Measurements from ENCODE around the gene SPECC1. TPM values are rescaled to one million over a fixed set of nuclear protein-coding genes. Genes with fewer than 3 reads are reported as not detected.

The SPECC1 gene
- total RNA-seq, 1 experiment from 2014 or later, result 55.3 TPM

- Mint-ChIP-seq H3K4me3 (ENCODE audit: unreplicated experiment) (peak within 1 kb of the TSS; percentile 82), H3K27me3 (ENCODE audit: insufficient read depth, unreplicated experiment) (no peaks in the 10 kb centered on the region), H3K36me3 (ENCODE audit: insufficient read depth, unreplicated experiment) (peaks cover 10% of the 10 kb centered on the region), H3K4me1 (ENCODE audit: insufficient read depth, unreplicated experiment) (peaks cover 9% of the 10 kb centered on the region), H3K9me3 (ENCODE audit: unreplicated experiment) (no peaks in the 10 kb centered on the region), H3K27ac (ENCODE audit: low read depth, unreplicated experiment) (peak within 1 kb of the TSS; percentile 81)
- BruUV-seq (replicated peaks), result no TSS peak
- intact Hi-C loops (cut with micrococcal nuclease), result loop anchor here (5.0 kb wide), 1 partner anchor 110 kb away; the partner anchor contains the start of gene ULK2
- DNase-seq (ENCODE audit: unreplicated experiment), result peak; percentile 85
- CTCF ChIA-PET, result interaction anchor here (0.7 to 2.2 kb wide), 2 partner anchors 15 to 253 kb away, joined by 3 to 7 read pairs; no protein-coding TSS in a partner anchor
- no peak for TF ChIP-seq CTCF (IDR thresholded peaks at IDR 0.05; ENCODE audit: unreplicated experiment)
- POLR2A ChIA-PET, result interaction anchor here (0.5 to 1.7 kb wide), 13 partner anchors 9 to 180 kb away, joined by 3 to 8 read pairs (median 4); no protein-coding TSS in a partner anchor
Measured at GRCh38 chr17:19977293-19978208, 31.6 kb upstream of the SPECC1 start, which contains the start of gene AKAP10. Gene AKAP10 (minus strand): TSS chr17:19977828. CDS start chr17:19977679, 149 bp downstream.

GRCh38 chr17:19978209-19978802, 30.9 kb upstream of the SPECC1 start:
- Mint-ChIP-seq H3K9me3 (ENCODE audit: unreplicated experiment) (no peaks in the 10 kb centered on the region), H3K4me3 (ENCODE audit: unreplicated experiment) (peak overlapping the region; percentile 82), H3K27ac (ENCODE audit: low read depth, unreplicated experiment) (peak overlapping the region; percentile 81), H3K27me3 (ENCODE audit: insufficient read depth, unreplicated experiment) (no peaks in the 10 kb centered on the region), H3K4me1 (ENCODE audit: insufficient read depth, unreplicated experiment) (peaks cover 9% of the 10 kb centered on the region), H3K36me3 (ENCODE audit: insufficient read depth, unreplicated experiment) (peaks cover 8% of the 10 kb centered on the region)
- POLR2A ChIA-PET, result interaction anchor here (0.6 to 1.7 kb wide), 8 partner anchors 14 to 179 kb away, joined by 3 to 6 read pairs (median 4); no protein-coding TSS in a partner anchor
- intact Hi-C loops (cut with micrococcal nuclease), result loop anchor here (5.0 kb wide), 1 partner anchor 111 kb away; the partner anchor contains the start of gene ULK2
- no TSS peak for BruUV-seq (replicated peaks)
- no peak for TF ChIP-seq CTCF (IDR thresholded peaks at IDR 0.05; ENCODE audit: unreplicated experiment)
- no peak for DNase-seq (ENCODE audit: unreplicated experiment)
- CTCF ChIA-PET, result interaction anchor here (0.7 to 2.2 kb wide), 2 partner anchors 15 to 253 kb away, joined by 3 to 7 read pairs; no protein-coding TSS in a partner anchor

DNA sequence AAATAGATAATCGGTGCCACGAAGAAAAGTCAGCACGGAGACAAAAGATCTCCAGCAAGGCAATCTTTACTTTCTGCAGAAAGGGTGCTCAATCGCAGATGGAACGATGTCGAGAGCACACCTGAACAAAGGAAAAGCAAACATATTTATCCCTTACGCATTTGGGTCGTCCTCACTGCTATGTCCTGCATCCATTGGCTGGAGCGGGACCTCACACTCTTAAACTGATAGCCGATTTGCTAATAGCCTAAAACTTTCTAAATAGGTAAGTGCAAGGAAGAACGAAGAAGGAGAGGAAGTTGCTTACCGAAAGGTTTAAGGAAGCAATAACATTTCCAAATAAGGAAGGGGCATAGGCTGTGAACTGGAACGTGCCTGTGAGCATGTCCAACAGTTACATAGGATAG, 30.4 kb upstream of the SPECC1 start:
- Mint-ChIP-seq H3K27me3 (ENCODE audit: insufficient read depth, unreplicated experiment) (no peaks in the 10 kb centered on the region), H3K36me3 (ENCODE audit: insufficient read depth, unreplicated experiment) (peaks cover 3% of the 10 kb centered on the region), H3K4me1 (ENCODE audit: insufficient read depth, unreplicated experiment) (peaks cover 9% of the 10 kb centered on the region), H3K9me3 (ENCODE audit: unreplicated experiment) (no peaks in the 10 kb centered on the region), H3K27ac (ENCODE audit: low read depth, unreplicated experiment) (no peak overlapping the region), H3K4me3 (ENCODE audit: unreplicated experiment) (peak overlapping the region; percentile 82)
- no peak for DNase-seq (ENCODE audit: unreplicated experiment)
- TSS peak; percentile 24 for BruUV-seq (replicated peaks)
- ChIA-PET CTCF (interaction anchor here (0.7 to 2.2 kb wide), 2 partner anchors 14 to 252 kb away, joined by 3 to 7 read pairs; no protein-coding TSS in a partner anchor), POLR2A (no interaction called here)
- no peak for TF ChIP-seq CTCF (IDR thresholded peaks at IDR 0.05; ENCODE audit: unreplicated experiment)
- intact Hi-C loops (cut with micrococcal nuclease), result loop anchor here (5.0 kb wide), 1 partner anchor 112 kb away; the partner anchor contains the start of gene ULK2
